Adrenal gland (tissue), 12 donors: Measurements from ENCODE around the gene PPFIA3. TPM values are rescaled to one million over a fixed set of nuclear protein-coding genes. Genes with fewer than 3 reads are reported as not detected.

Experiments used
- DNase-seq, 7 donors: peaks; one replicate each; pipeline ENCODE4 v3.0.0-alpha.2; 2019 to 2020
- H3K27ac ChIP-seq, 5 donors: fragments of 200-600 bp; sonication (generic) in 4 of 5; 1 replicate in 3 of 5; 2 replicates in 2 of 5; pipeline versions ENCODE4 v1.5.1 to v1.8.0; 2016 to 2020; ENCODE audit warnings: mild to moderate bottlenecking in 1 of 5
- H3K27me3 ChIP-seq: fragments of 200-600 bp; 2 replicates; pipeline ENCODE4 v1.8.0; 2021
- H3K36me3 ChIP-seq, 2 donors: fragments of 200-600 bp; replicated peaks in 1 of 2; 1 replicate in 1 of 2; 2 replicates in 1 of 2; pipeline versions ENCODE4 v1.5.1 to v1.8.0; 2018 to 2022
- H3K4me1 ChIP-seq, 2 donors: fragments of 200-600 bp; replicated peaks in 1 of 2; 1 replicate in 1 of 2; 2 replicates in 1 of 2; pipeline versions ENCODE4 v1.5.1 to v1.8.0; 2018 to 2021
- H3K4me3 ChIP-seq, 4 donors: fragments of 200-600 bp; sonication (generic) in 3 of 4; one replicate each; pipeline ENCODE4 v1.5.1; 2016 to 2018
- H3K9me3 ChIP-seq, 3 donors: fragments of 200-600 bp; sonication (generic) in 1 of 3; replicated peaks in 1 of 3; 1 replicate in 2 of 3; 2 replicates in 1 of 3; pipeline versions ENCODE4 v1.5.1 to v1.8.0; 2016 to 2021
- POLR2A ChIP-seq, 2 donors: fragments of 450-650 bp; IDR thresholded peaks; one replicate each; pipeline ENCODE4 v1.6.1; 2017; ENCODE audit warnings: antibody characterized with exemption in 2 of 2, mild to moderate bottlenecking in 2 of 2, moderate library complexity in 1 of 2
- WGBS, 4 donors: extraction: QIAGEN DNeasy Blood & Tissue Kit in 2 of 4; methylation state at CpG; one replicate each; pipeline versions ENCODE4 v1.1.5 to v1.1.7; 2013 to 2017; 5-methylcytosine and 5-hydroxymethylcytosine counted together
- intact Hi-C, 2 donors: fragments of 100-400 bp; cut with DNase I; formaldehyde crosslinking; loops; one replicate each; pipeline versions ENCODE4 v1.14.1 to v1.15.0; 2022 to 2023
- polyA plus RNA-seq, 3 donors: library from polyadenylated mRNA; stranded (reverse); fragments of 200-250 nt in 2 of 3; fragments of 350-450 nt in 1 of 3; fragmentation: Illumina TruSeq in 1 of 3; extraction: RNeasy Lipid Tissue Mini Kit (QIAGEN cat#74804) in 1 of 3; gene quantifications; one replicate each; pipeline ENCODE4 v1.2.3, GENCODE V29; 2013 to 2014
- total RNA-seq, 9 donors: library from RNA; depleted of rRNA in 4 of 9; stranded (reverse); fragments of >200 nt in 4 of 9; fragments of 120-200 nt in 1 of 9; fragmentation: NEBNext Ultra II Directional in 1 of 9; extraction: Animal tissue kit (Norgen Biotek cat#: 25700) in 1 of 9; gene quantifications; one replicate each; pipeline versions ENCODE4 v1.1.0 to v1.2.4, GENCODE V29; 2013 to 2023
- TF ChIP-seq, protein P1 (sequence below), 6 experiments: fragments of 450-650 bp in 4 of 6; fragments of 200-600 bp in 2 of 6; sonication (generic) in 1 of 6; IDR thresholded peaks; 1 replicate in 5 of 6; 2 replicates in 1 of 6; pipeline versions ENCODE4 v1.5.1 to v1.8.0; 2016 to 2021; ENCODE audit warnings: antibody characterized with exemption in 6 of 6, mild to moderate bottlenecking in 2 of 6, moderate library complexity in 1 of 6
- donor health status: healthy with polysubstance abuse.
- donor health status: Bipolar disorder and iron deficiency.
- donor health status: DM: yes; HTN: yes; CAD: no.
- donor health status: DM: no; HTN: no; CAD: no.
- donor health status: DM: no; HTN: no; CAD: no.
- donor health status: DM: yes; HTN: yes; CAD: no.

Gene PPFIA3
- total and polyA plus RNA-seq, 12 donors, result 2.9 to 60.2 (median 14.9) TPM

DNA sequence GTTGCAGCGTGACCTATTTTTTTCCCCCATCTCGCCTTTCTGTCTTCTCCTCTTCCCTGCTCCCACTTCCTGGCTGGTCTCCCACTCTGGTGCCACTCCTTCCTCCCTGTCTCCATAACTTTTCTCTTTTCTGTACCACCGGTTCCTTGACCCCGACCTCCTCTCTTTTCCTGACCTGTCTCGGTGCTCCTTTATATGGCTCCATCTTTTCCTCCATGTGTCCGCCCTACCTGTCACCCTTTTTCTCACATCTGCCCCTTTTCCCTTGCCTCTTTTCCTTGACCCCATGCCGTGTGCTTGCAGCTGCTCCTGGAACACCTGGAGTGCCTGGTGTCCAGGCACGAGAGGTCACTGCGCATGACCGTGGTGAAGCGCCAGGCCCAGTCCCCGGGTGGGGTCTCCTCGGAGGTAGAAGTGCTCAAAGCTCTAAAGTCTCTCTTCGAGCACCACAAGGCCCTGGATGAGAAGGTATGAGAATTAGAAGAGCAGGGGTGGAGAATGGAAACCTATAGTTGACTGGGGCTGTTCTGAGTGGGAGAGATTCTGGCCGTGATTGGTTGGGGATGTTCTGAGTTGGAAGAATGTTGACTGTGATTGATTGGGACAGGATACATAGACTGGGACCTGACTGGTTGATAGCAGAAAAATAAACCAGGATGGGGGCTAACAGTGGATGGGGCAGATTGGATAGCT is 9.3 kb downstream of the PPFIA3 start:
- peaks cover 0 to 14% of the 10 kb centered on the region in 2 donors for H3K4me1 ChIP-seq
- peak overlapping the region in 3 of 5 donors; percentile 43 to 45 (median 44) for H3K27ac ChIP-seq
- no peaks in the 10 kb centered on the region for H3K9me3 ChIP-seq
- no peak for DNase-seq
- WGBS, 4 donors, result 39 to 59% (median 50%) methylated on average over 15 of the region's 15 CpGs
- intact Hi-C loops, result no loop called here
- no peaks in the 10 kb centered on the region for H3K36me3 ChIP-seq
- TF ChIP-seq POLR2A (IDR thresholded peaks at IDR 0.05), result no peak
- TF ChIP-seq, protein P1, sequence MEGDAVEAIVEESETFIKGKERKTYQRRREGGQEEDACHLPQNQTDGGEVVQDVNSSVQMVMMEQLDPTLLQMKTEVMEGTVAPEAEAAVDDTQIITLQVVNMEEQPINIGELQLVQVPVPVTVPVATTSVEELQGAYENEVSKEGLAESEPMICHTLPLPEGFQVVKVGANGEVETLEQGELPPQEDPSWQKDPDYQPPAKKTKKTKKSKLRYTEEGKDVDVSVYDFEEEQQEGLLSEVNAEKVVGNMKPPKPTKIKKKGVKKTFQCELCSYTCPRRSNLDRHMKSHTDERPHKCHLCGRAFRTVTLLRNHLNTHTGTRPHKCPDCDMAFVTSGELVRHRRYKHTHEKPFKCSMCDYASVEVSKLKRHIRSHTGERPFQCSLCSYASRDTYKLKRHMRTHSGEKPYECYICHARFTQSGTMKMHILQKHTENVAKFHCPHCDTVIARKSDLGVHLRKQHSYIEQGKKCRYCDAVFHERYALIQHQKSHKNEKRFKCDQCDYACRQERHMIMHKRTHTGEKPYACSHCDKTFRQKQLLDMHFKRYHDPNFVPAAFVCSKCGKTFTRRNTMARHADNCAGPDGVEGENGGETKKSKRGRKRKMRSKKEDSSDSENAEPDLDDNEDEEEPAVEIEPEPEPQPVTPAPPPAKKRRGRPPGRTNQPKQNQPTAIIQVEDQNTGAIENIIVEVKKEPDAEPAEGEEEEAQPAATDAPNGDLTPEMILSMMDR (IDR thresholded peaks at IDR 0.05), result no peak
- no peaks in the 10 kb centered on the region for H3K27me3 ChIP-seq
- H3K4me3 ChIP-seq, result peak overlapping the region in 1 of 4 donors; percentile 14

GRCh38 chr19:49129238-49129583 is 9.9 kb downstream of the PPFIA3 start:
- Histone ChIP-seq H3K27me3 (no peaks in the 10 kb centered on the region), H3K36me3 (no peaks in the 10 kb centered on the region), H3K9me3 (no peaks in the 10 kb centered on the region), H3K4me1 (peaks cover 0 to 19% of the 10 kb centered on the region in 2 donors), H3K27ac (no peak overlapping the region), H3K4me3 (no peak overlapping the region)
- WGBS, 4 donors, result 35 to 76% (median 69%) methylated on average over 5 to 16 of the region's 16 CpGs
- TF ChIP-seq POLR2A (IDR thresholded peaks at IDR 0.05), result no peak
- TF ChIP-seq, protein P1 (IDR thresholded peaks at IDR 0.05), result no peak
- DNase-seq, result peak in 1 of 7 donors; percentile 51
- intact Hi-C loops, result no loop called here

DNA sequence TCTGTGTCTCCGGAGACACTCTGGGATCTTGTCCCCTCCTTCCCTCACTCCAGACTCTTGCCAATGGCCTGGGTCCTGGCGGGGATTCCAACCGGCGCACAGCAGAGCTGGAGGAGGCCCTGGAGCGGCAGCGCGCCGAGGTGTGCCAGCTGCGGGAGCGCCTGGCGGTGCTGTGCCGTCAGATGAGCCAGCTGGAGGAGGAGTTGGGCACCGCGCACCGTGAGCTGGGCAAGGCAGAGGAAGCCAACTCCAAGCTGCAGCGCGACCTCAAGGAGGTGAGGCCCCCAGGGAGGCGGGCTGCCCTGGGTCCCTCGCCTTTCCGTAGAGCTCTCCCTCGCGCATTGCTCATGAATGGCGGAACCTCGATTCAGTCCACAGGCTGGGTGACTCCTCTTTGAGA is 11.0 kb downstream of the PPFIA3 start:
- TF ChIP-seq, protein P1 (IDR thresholded peaks at IDR 0.05), result no peak
- no peak for TF ChIP-seq POLR2A (IDR thresholded peaks at IDR 0.05)
- no peak overlapping the region for H3K27ac ChIP-seq
- peaks cover 0 to 20% of the 10 kb centered on the region in 2 donors for H3K4me1 ChIP-seq
- DNase-seq, result no peak
- no peaks in the 10 kb centered on the region for H3K27me3 ChIP-seq
- no peaks in the 10 kb centered on the region for H3K9me3 ChIP-seq
- 94 to 96% (median 94%) methylated on average over 24 of the region's 24 CpGs for WGBS, 4 donors
- no peaks in the 10 kb centered on the region for H3K36me3 ChIP-seq
- no peak overlapping the region for H3K4me3 ChIP-seq
- intact Hi-C loops, result no loop called here

DNA sequence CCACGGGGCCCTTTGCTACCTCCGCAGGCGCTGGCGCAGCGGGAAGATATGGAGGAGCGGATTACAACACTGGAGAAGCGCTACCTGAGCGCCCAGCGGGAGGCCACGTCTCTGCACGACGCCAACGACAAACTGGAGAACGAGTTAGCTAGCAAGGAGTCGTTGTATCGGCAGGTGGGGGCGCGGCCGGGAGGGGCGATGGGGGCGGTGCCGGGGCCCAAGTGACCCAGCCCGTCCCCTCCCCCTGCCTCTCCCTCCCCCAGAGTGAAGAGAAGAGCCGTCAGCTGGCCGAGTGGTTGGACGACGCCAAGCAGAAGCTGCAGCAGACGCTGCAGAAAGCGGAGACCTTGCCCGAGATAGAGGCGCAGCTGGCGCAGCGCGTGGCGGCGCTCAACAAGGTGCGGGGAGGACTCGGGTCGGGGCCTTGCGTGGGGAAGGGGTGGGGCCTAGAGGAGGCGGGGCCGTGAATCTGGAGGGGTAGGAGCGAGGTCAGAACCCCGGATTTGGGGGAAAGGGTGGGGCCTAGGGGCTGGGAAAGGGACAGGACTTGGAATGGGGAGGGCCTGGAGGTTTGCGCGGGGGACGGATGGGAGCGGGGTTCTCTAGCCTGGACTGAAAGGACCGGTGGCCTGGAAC is 13.7 kb downstream of the PPFIA3 start:
- Histone ChIP-seq H3K27ac (peak overlapping the region in 2 of 5 donors; percentile 54 to 66), H3K4me3 (peak overlapping the region in 1 of 4 donors; percentile 46), H3K36me3 (no peaks in the 10 kb centered on the region), H3K9me3 (no peaks in the 10 kb centered on the region), H3K4me1 (peaks cover 0 to 20% of the 10 kb centered on the region in 2 donors), H3K27me3 (no peaks in the 10 kb centered on the region)
- intact Hi-C loops, result no loop called here
- TF ChIP-seq, protein P1 (IDR thresholded peaks at IDR 0.05), result no peak
- no peak for TF ChIP-seq POLR2A (IDR thresholded peaks at IDR 0.05)
- 26 to 39% (median 27%) methylated on average over 8 to 49 of the region's 49 CpGs for WGBS, 4 donors
- DNase-seq, result peak in 4 of 7 donors; percentile 52 to 79 (median 63)
